CD4-positive, alpha-beta T cell treated with Interferon alpha-2 for 1 hour (primary cell): Measurements from ENCODE around the gene TBL1Y.
"Not testable (repeated sequence)": the region's sequence is repeated elsewhere in the genome, so short reads cannot be mapped to it uniquely, and the experiment has no call there.

Source experiments
- DNase-seq, 2 donors: peaks; one replicate each; pipeline ENCODE4 v3.0.0-alpha.2; 2020 to 2022

Gene TBL1Y

DNA sequence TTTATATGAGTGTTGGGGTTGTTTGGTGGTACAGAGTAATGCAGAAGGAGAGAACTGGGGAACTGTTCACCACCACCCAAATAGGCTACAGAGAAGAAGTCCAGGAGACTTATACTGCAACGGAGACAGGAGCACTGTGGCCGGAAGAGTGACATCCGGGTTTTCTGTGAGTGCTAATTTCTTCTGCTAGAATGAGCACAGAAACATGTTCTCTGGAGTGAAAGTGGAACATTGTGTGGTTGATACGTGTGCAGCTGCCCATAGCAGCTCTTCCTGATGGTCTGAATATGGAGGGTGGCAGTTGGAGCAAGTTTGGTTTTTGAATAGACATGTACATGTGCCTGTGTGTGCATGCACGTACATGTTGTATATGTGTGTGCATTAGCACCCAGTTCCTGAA lies 67.3 kb downstream of the TBL1Y start:
- DNase-seq, result no peak

DNA sequence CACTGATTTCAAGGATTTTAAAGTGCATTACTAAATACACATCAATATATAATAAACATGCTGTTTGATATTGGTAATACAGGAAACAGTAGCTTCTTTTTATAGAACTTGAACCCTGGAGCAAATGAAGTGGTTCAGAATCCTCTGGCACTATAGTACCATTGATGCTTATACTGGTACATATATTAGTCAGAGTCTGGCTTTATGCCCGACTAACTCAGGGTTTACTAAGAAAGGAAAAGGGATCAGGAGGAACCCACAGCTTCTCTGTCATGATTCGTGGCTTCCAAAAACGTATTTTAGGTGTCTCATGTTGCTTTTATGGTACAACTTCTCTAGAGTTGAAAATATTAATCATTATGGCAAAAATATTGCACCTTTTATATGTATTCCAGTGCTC lies 72.7 kb downstream of the TBL1Y start:
- no peak for DNase-seq

DNA sequence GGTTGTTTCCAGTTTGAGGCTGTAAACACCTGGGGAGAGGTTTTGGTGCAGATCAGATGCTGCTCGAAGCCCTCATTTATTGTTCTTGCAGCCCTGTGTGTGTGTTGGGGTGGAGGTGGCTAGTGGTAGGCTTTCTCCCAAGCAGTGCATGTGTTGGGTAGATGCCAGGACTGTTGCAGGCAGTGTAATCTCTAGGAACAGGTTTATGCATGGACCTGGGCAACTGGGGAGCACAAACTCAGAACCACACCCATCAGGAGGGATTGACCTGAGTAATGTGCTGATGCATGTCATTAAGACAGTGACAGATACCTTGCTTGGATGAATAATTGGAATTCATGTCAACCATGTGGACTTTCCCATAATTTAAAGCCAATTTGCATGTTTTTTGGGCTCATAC lies 77.3 kb downstream of the TBL1Y start:
- no peak for DNase-seq

DNA sequence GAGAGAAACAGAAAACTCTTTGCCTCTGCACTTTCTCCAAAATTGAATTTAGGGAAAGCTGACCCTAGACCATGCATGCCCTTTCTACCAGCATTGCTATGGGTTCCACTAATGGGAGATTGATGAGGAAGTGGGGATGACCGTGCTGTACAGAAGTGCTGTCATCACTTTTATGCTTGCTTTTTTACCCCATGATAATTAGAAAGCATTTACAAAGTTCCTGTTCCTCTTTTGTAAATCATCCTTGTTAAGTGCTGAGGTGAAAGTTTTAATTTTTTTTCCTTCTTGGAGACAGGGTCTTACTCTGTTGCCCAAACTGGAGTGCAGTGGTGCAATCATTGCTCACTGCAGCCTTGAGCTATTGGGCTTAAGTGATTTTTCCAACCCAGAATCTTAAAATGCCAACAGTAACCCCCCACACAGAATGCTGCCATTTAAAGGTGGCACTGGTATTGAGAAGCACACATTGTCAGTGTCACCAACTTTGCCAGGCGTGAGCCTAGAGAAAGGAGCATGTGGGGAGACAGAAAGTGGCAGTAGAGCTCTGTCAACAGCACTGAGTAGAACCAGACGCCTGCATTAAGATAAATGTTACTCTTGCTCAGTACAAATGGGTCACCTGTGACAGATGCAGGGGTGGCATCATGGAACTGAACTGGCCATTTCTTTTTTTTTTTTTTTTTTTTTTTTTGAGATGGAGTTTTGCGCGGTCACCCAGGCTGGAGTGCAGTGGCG lies 79.6 kb downstream of the TBL1Y start:
- no peak for DNase-seq

DNA sequence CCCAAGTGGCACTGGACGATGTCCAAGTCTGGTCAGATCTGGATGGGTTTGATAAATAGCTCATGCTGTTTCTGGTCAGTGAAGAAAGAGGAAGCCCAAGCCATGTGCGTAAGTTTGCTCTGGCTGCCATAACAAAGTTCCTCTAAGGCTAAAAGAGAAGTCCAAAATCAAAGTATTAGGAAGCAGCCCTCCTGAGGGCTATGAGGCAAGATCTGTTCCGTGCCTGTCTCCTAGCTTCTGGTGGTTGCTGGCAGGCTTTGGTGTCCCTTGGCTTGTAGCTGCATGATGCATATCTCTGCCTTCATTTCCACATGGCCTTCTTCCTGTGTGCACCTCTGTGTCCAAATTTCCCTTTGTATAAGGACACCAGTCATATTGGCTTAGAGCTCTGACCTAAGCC lies 81.5 kb downstream of the TBL1Y start:
- no peak for DNase-seq

DNA sequence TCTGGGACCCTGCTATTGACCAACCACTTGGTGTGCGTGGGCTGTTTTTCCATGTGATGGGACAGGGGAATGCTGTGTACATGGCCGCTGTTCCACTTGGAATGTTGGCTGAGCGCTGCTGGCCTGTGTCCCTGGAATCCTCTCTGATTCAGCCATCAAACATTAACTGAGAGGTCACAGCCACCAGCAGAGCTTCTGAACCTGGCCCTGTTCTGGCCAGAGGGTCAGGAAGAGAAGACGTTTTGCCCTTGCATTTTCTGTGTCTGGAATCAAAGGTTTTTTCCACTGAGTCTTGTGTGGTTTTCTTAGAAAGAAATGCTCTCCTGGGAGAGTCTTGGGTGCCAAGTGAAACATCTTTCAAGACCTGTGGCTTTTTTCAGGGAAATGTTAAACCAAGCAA lies 85.5 kb downstream of the TBL1Y start:
- DNase-seq, result no peak

DNA sequence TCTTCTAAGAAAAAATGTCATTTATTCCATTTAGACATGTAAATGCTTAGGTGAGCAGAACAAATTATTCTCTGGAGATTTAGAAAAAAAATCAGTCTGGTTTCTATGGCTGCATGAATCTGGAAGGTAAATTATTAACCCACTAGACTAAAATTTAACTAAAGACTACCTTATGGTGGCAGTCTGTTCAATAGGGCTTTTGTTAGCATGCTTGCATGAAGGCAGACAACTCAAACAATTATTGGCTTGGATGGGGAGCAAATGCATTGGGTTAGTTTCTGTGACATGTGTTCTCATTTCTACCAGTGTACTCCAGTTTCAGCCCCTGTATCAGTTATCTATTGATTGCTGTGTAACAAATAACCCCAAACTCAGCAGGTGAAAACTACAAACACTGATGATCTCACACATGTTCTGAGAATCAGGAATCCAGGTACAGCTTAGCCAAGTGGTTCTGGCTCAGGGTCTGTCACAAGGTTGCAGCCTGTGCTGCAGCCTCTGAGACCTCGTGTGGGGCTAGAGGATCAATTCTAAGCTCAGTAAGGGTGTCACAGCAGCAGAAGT lies 87.1 kb downstream of the TBL1Y start:
- no peak for DNase-seq

DNA sequence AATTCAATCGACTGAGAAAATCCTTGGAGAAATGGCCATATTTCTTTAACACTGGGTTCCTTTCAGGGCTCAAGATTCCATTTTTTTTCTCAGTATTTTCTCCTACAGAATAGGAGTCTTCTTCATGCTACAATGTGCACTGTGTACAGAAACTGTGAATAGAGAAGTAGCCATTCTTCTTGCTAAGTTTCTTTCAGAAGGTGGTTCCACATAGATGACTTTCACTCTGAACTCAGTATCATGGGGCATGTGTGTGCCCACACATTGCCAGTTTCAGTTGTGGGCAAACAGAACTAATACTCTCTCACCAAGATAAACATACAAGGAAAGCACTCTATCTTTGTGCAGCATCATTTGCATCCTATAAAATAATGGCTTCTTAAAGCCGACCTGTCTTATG lies 89.4 kb downstream of the TBL1Y start:
- DNase-seq, result no peak

DNA sequence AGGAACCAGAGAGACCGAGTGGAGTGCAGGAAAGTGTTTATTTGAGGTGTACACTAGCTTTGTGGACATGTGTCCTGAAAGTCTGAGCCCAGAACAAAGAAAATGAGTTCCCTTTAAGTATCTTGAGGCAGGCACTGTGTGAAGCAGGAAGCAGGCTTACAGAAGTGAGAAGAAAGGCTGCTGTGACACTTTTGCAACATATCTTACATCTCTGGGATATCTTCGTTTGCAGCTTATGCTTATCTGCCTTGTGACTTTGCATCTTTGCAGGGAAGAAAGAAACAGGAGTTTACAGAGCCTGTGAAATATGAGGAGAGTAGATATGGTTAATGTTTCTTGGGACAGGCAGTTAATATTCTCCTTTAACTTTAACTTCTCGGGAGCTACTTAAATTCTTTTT lies 92.1 kb downstream of the TBL1Y start:
- no peak for DNase-seq

DNA sequence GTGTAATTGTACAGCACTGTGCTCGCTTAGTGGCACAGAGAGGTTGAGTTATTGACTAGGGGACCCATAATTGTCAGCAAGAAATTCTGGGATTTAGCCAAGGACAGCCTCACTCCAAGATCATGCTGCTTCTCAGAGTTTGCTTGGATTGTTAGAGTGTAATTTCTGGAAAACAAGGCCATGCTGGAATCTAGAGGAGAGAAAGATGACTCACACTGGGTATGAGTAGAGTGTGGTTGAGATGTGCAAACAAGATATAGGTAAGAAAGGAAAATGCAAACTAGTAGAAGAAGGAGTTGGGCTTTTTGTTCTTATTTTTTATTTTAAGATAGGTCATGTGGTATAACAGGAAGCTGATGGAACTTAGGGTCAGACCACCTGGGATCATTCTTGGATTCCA lies 97.4 kb downstream of the TBL1Y start:
- DNase-seq, result no peak

DNA sequence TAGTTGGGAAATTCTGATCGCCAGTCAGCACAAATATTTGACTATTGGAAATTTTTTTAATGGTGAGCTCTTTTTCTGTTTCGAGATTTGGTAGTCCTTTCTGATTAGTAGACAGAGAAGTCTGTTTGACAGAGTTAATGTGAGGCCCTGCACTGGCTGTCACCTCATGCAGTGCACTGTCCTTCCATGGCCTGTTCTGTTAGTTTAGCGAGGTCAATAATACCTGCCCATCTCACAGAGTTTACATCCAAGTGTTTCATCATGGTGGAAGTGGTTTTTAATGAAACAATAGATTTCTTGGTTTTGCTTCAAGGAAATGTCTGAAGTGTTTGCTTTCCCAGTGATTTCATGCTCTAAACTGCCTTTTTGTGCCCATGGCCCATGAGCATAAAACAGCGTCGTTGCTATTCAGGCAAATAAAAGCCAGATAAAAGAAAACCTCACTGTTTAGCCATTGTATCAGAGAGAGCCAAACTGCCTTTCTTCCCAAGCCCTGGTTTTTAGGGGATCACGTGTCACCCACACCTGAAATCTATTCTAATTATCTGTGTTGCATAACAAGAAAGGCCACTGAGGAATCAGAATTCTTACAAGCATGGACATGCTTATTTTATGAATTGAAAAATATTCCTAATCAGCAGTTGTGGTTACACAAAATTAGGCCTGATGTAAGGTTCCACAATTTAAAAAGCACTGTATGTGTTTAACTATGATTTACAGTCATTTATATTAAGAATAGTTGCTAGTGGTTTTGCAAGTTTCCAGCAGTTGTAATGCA lies 98.3 kb downstream of the TBL1Y start:
- no peak for DNase-seq

DNA sequence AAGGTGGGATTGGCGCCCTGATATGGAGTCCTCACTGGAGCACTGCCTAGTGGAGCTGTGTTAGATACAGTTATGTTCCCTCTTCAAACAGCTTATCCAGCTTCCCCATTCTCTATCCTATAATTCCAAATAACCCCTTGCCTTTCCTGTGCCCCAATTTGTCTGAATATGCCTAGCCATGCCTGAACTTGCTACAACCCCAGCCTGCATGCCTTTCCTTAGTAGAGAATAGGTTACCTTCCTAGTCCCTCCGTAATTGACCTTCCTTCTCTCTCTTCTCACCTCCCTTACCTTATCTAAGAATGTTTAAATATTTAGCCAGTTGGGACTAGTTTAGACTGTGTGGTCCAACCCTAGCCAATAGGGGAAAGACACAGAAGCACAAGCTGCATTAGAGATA lies 102.6 kb downstream of the TBL1Y start:
- no peak for DNase-seq

DNA sequence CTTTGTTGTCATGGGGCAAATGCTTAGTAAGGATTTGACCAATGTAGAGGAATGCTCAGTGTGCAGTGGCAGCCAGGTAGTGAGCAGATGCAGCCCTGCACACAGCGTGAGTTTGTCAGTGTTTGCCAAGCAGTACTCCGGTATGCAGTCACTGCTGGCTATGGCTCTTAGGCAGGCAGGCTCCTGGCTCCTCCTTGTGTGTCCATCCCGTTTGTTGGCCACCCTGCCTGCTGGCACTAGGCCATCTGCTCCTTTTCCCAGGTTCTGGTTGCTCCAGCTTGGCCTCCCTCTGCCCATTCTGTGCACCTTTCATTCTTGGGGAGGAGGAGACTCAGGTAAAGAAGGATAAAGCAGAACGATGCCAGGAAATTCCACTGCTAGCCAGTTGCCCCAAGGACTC lies 106.0 kb downstream of the TBL1Y start:
- DNase-seq, result no peak

DNA sequence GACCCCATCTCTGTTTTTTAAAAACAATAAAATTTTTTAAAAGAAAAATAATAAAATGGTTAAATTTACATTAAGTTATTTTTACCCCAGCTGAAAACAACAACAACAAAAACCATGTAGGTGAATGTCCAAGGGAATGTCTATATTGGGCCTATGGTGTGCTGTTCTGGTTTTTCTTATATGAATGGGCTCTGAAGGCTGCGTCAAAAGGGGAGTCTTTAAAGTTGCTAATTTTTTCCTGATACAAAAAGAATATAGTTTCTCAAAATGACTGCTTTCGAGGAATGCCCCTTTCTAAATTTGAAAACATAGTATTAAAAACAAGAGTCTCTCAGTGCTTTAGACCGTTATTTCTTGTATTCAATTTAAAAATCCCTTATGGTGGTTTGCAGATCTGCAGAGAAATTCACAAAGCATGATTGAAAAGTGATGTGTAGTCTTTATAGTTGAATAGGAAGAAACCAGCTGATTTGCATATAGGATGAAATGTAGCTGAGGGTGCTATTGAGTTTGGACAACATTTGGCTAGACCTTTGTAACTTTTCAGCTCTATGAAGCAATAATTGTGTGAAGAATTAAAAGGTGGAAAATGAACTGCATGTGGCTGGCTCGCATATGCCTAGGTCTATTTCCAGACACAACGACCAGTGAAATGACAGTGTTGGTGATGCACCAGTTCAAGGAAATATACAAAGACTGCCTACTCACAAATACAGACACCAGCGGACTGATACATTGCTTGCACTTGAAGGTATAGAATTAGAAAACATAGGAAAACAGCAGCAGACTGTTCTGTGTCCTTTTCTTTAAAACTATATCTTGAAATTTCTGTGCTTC lies 107.0 kb downstream of the TBL1Y start:
- no peak for DNase-seq

DNA sequence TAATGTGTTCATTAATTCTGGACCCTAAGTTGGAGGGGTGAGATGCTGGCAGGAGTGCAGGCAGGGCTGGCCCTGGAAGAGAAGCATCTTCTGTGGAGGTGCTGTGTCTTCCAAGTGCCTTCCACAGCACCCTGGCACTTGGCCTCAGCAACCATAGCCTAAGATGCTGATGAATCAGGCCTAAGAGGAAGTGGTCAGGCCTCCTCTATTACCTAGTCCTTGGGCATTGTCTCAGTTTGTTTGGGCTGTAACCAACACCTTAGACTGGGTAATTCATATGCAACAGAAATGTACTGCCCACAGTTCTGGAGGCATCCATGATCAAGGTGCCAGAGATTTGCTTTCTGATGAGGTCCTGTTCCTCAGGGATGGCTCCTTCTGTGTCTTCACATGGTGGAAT lies 128.5 kb downstream of the TBL1Y start:
- DNase-seq, result no peak

DNA sequence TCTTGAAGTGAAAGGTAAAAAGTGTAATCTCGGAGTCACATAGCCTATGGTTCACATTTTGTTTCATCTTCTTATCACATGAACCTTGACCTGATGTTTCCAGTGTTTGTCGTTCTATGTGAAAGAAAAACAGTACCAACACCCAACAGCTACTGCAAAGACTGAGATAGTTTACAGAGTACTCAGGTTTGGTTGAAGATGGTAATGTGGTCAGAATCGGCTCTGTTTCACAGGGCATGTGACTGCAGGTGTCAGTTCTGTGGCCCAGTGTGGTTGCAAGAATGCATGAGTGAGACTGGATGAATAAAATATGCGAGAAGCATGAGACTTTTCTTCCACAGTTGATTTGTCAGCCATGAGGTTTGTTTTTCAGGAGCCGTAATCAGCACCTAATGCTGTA lies 130.2 kb downstream of the TBL1Y start:
- peak in 1 of 2 donors; percentile 34 for DNase-seq

DNA sequence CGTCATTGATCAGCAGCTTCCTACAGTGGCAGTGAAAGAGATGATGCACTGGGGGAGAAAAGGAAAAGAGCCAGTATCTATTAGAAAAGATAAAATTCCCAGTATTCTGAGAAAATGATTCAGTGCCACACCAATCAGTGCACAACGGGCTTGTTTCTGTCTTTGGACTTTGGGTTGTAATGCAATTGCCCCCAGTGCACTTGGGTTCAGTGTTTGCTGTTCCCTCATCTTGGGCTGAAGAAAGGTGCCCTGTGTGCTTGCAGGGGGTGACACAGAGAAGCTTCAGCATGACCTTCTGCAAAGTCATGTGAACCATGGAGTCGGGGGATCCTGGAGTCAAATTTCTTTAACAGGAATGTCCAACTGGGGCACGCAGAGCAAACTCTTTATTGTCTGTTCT lies 131.5 kb downstream of the TBL1Y start:
- no peak for DNase-seq

DNA sequence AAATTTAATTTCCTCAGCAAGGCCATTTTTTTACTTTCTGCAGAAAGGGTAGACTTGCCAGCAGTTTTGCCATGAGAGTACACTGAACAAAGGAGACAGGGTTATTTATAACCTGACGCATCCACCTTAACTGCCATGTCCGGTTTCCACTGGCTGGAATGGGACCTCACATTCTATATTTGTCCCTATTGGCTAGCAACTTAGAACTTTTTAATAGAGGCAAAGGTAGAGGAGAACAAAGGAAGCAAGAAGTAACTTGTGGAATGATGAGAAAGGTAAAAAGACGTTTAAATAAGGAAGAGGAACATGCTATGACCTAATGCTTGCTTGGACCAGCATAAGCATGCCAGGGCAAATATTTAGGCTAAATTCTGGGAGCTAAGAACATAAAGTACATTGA lies 142.0 kb downstream of the TBL1Y start:
- not testable (repeated sequence) for DNase-seq

DNA sequence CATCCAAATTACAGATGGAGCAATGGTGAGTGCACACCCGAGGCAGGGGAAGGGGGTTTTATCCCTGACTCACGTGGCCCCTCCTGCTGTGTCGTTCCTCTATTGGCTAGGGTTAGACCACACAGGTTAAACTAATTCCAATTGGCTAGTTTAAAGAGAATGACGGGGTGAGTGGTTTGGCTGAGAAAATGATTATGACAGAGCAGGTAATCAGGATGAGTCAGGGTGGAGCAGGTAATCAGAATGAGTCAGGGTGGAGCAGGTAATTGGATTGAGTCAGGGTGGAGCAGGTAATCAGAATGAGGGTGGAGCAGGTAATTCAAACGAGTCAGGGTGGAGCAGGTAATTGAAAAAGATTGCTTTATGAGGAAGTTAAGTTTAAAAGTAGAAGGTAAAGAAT lies 146.4 kb downstream of the TBL1Y start:
- DNase-seq, result no peak

DNA sequence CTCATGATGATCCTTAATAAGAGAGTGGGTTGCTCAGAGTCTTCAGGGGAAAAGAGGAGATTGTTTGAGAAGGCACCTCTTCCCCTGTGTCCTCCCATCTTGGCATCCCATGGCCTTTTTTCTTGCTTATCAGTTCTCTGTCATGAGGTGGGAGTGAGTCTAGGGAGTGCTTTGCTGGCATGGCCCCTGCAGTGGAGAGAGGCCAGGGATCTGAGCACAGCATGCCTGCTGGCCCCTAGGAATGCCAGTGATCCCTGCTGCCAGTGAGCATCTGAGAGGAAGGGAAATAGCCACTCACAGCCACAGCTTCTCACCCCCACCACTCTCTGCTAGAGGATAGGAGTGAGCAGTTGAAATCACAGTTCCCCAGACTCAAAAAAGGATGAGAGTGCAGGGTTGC lies 168.2 kb downstream of the TBL1Y start:
- DNase-seq, result no peak

DNA sequence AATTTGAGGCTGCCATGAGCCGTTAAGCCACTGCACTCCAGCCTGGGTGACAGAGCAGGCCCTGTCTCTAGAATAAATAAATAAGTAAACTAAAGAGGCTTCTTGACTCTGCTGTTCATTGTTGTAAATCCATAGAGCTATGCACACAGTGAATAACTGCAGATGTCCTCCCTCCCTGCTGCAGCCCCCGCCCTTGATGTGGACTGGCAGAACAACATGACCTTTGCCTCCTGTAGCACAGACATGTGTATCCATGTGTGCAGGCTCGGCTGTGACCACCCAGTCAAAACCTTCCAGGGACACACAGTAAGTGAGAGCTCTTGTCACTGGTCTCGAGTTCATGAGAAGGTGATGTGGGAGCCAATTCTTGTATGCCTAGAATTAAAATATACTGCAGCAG lies 170.1 kb downstream of the TBL1Y start:
- DNase-seq, result not testable (repeated sequence)

DNA sequence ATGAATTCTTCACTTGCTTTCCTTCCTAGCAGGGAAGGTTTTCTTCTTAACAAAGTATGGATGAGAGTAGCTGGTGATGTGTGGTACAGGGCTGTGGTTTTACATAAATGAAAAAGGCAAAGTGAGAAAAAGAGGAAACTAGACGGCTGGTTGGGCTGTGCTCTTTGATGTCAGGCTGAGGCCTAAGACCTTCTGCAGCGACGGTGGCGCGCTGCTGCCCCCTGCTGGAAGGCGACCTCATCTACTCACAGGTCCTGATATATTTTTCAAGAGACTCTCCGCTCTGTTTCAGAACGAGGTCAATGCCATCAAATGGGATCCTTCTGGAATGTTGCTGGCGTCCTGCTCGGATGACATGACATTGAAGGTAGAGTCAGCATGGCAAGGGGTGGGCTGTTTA lies 175.1 kb downstream of the TBL1Y start:
- DNase-seq, result peak in 1 of 2 donors; percentile 81

DNA sequence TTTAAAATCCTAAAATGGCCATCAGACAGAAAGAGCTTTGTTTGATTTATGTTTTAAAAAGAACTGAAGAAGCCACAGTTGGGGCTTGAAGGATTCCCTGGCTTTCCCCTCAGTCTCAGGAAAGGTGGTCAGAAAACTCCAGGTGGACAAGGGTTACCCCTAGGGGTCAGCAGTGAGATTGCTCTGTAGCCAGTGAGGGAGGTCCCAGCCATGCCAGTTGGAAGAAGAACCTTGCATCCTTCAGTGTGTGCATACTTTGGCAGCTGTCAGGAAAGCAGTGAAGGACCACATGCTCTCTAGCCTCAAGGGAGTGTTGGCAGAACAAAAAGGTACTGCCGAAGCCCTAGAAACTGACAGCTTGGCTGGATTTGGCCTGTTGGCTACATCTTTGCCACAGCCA lies 182.3 kb downstream of the TBL1Y start:
- no peak for DNase-seq
